Neural cell (in vitro differentiated cells): ENCODE data around the gene KDELR1. TPM values are rescaled to one million over a fixed set of nuclear protein-coding genes. Genes with fewer than 3 reads are reported as not detected.

Experiments
- H2AFZ ChIP-seq: fragments of 200-600, 300-800 bp; sonication (generic), shearing (Covaris generic); 2 replicates; pipeline ENCODE4 v1.6.0; 2014; ENCODE audit warnings: low read depth, mild to moderate bottlenecking, antibody characterized with exemption, low read length, moderate library complexity
- H3F3A ChIP-seq: fragments of 200-600 bp; shearing (Covaris generic); 2 replicates; pipeline ENCODE4 v1.6.1; 2016; ENCODE audit warnings: mild to moderate bottlenecking, moderate library complexity, mixed read lengths, antibody characterized with exemption, low read length; ENCODE audit not compliant: insufficient read depth, poor library complexity, severe bottlenecking
- H3K27ac ChIP-seq: fragments of 200-600, 300-800 bp; sonication (generic), shearing (Covaris generic); 2 replicates; pipeline ENCODE4 v1.5.1; 2014; ENCODE audit warnings: mild to moderate bottlenecking, low read length, moderate library complexity
- H3K27me3 ChIP-seq: fragments of 300-800, 200-600 bp; sonication (generic), shearing (Covaris generic); 2 replicates; pipeline ENCODE4 v1.6.0; 2014; ENCODE audit warnings: mild to moderate bottlenecking, low read depth, low read length, moderate library complexity; ENCODE audit not compliant: insufficient read depth
- H3K36me3 ChIP-seq: fragments of 300-800, 200-600 bp; sonication (generic), shearing (Covaris generic); 2 replicates; pipeline ENCODE4 v1.5.1; 2014; ENCODE audit warnings: mild to moderate bottlenecking, antibody characterized with exemption, low read length, moderate library complexity; ENCODE audit not compliant: insufficient read depth
- H3K4me2 ChIP-seq: fragments of 300-800, 200-600 bp; sonication (generic), shearing (Covaris generic); 2 replicates; pipeline ENCODE4 v1.6.0; 2014; ENCODE audit warnings: mild to moderate bottlenecking, low read length
- H3K4me3 ChIP-seq: fragments of 300-800, 200-600 bp; sonication (generic), shearing (Covaris generic); 2 replicates; pipeline ENCODE4 v1.5.1; 2014; ENCODE audit warnings: mild to moderate bottlenecking, low read length, moderate library complexity
- H3K79me2 ChIP-seq: fragments of 200-600 bp; shearing (Covaris generic); replicated peaks from 2 replicates; pipeline ENCODE4 v1.6.0; 2014; ENCODE audit warnings: mild to moderate bottlenecking, low read length, moderate library complexity; ENCODE audit not compliant: insufficient read depth
- H3K9ac ChIP-seq: fragments of 300-800, 200-600 bp; sonication (generic), shearing (Covaris generic); 2 replicates; pipeline ENCODE4 v1.6.1; 2016; ENCODE audit warnings: mild to moderate bottlenecking, low read length, mixed read lengths
- H3K9me2 ChIP-seq: fragments of 200-600 bp; shearing (Covaris generic); 2 replicates; pipeline ENCODE4 v1.6.1; 2016; ENCODE audit warnings: mild to moderate bottlenecking, low read length, mixed read lengths; ENCODE audit not compliant: insufficient read depth
- H3K9me3 ChIP-seq: fragments of 200-600, 300-800 bp; sonication (generic), shearing (Covaris generic); 2 replicates; pipeline ENCODE4 v1.6.1; 2016; ENCODE audit warnings: mild to moderate bottlenecking, mixed run types, low read length, moderate library complexity, mixed read lengths
- H4K20me1 ChIP-seq: fragments of 200-600 bp; shearing (Covaris generic); 2 replicates; pipeline ENCODE4 v1.6.1; 2016; ENCODE audit warnings: mild to moderate bottlenecking, mixed run types; ENCODE audit not compliant: insufficient read depth
- EP300 ChIP-seq: fragments of 450-650 bp; conservative IDR thresholded peaks from 2 replicates; pipeline ENCODE4 v1.6.1; 2014; ENCODE audit warnings: antibody characterized with exemption, mild to moderate bottlenecking, moderate library complexity; ENCODE audit not compliant: poor library complexity, severe bottlenecking
- EZH2 ChIP-seq: fragments of 200-600, 300-800 bp; shearing (Covaris generic), sonication (generic); IDR thresholded peaks from 2 replicates; pipeline ENCODE4 v1.6.1; 2014; ENCODE audit warnings: antibody characterized with exemption, low read length, borderline replicate concordance, mild to moderate bottlenecking; ENCODE audit not compliant: insufficient read depth, poor library complexity, severe bottlenecking
- MXI1 ChIP-seq: fragments of 450-650 bp; conservative IDR thresholded peaks from 2 replicates; pipeline ENCODE4 v1.6.1; 2014; ENCODE audit warnings: antibody characterized with exemption, mild to moderate bottlenecking; ENCODE audit not compliant: poor library complexity, severe bottlenecking
- POLR2AphosphoS5 ChIP-seq: IDR thresholded peaks from 2 replicates; pipeline ENCODE4 v1.6.1; 2012
- RAD21 ChIP-seq: fragments of 450-650 bp; conservative IDR thresholded peaks from 2 replicates; pipeline ENCODE4 v1.6.1; 2014; ENCODE audit warnings: antibody characterized with exemption, mild to moderate bottlenecking, moderate library complexity
- SMC3 ChIP-seq: fragments of 450-650 bp; conservative IDR thresholded peaks from 2 replicates; pipeline ENCODE4 v1.6.1; 2014; ENCODE audit warnings: antibody characterized with exemption, mild to moderate bottlenecking, moderate library complexity; ENCODE audit not compliant: poor library complexity
- TAF1 ChIP-seq: IDR thresholded peaks from 2 replicates; pipeline ENCODE4 v1.6.1; 2012; ENCODE audit warnings: low read depth
- polyA plus RNA-seq: library from polyadenylated mRNA; depleted of rRNA; stranded (reverse); fragments of >200 nt; gene quantifications from 2 replicates; pipeline ENCODE4 v1.2.3, GENCODE V29; 2014
- TF ChIP-seq, protein P1 (sequence below): IDR thresholded peaks from 2 replicates; pipeline ENCODE4 v1.6.1; 2012; ENCODE audit warnings: borderline replicate concordance
- TF ChIP-seq, protein P2 (sequence below): fragments of 450-650 bp; IDR thresholded peaks from 2 replicates; pipeline ENCODE4 v1.5.1; 2014; ENCODE audit warnings: antibody characterized with exemption, mild to moderate bottlenecking, moderate library complexity; ENCODE audit not compliant: poor library complexity, severe bottlenecking

The KDELR1 gene
- polyA plus RNA-seq, 1 donor from 2014 or later: 46.9 TPM

DNA sequence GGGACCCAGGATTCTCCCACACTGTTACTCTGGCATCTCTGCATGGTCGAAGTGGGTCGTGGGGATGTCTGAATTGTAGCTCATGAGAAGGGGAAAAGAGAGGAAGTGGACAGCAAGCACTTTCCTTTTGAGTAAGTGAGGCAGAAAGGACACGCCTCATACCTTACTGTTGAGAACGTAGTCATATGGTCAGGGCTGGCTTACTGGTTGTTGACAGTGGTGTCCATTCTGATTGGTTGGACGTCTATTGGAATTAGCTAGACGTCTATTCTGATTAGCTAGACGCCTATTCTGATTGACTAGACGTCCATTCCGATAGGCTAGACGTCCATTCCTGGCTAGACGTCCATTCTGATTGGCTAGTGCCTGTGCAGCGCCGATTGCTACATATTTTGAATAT lies 14.5 kb upstream of the KDELR1 start:
- H3K27me3 ChIP-seq: no peaks in the 10 kb centered on the region
- no peaks in the 10 kb centered on the region for H3K9me2 ChIP-seq
- no peaks in the 10 kb centered on the region for H4K20me1 ChIP-seq
- H3F3A ChIP-seq: no peaks in the 10 kb centered on the region
- no peak overlapping the region for H3K27ac ChIP-seq
- H3K4me2 ChIP-seq: no peak overlapping the region
- H3K9me3 ChIP-seq: no peaks in the 10 kb centered on the region
- no peak overlapping the region for H3K4me3 ChIP-seq
- no peaks in the 10 kb centered on the region for H3K79me2 ChIP-seq
- H2AFZ ChIP-seq: no peak overlapping the region
- no peak overlapping the region for H3K9ac ChIP-seq
- TF ChIP-seq, protein P1, sequence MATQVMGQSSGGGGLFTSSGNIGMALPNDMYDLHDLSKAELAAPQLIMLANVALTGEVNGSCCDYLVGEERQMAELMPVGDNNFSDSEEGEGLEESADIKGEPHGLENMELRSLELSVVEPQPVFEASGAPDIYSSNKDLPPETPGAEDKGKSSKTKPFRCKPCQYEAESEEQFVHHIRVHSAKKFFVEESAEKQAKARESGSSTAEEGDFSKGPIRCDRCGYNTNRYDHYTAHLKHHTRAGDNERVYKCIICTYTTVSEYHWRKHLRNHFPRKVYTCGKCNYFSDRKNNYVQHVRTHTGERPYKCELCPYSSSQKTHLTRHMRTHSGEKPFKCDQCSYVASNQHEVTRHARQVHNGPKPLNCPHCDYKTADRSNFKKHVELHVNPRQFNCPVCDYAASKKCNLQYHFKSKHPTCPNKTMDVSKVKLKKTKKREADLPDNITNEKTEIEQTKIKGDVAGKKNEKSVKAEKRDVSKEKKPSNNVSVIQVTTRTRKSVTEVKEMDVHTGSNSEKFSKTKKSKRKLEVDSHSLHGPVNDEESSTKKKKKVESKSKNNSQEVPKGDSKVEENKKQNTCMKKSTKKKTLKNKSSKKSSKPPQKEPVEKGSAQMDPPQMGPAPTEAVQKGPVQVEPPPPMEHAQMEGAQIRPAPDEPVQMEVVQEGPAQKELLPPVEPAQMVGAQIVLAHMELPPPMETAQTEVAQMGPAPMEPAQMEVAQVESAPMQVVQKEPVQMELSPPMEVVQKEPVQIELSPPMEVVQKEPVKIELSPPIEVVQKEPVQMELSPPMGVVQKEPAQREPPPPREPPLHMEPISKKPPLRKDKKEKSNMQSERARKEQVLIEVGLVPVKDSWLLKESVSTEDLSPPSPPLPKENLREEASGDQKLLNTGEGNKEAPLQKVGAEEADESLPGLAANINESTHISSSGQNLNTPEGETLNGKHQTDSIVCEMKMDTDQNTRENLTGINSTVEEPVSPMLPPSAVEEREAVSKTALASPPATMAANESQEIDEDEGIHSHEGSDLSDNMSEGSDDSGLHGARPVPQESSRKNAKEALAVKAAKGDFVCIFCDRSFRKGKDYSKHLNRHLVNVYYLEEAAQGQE: no peak
- TF ChIP-seq SMC3 (no peak), POLR2AphosphoS5 (no peak), EZH2 (no peak), TAF1 (no peak), EP300 (no peak)
- no peaks in the 10 kb centered on the region for H3K36me3 ChIP-seq

DNA sequence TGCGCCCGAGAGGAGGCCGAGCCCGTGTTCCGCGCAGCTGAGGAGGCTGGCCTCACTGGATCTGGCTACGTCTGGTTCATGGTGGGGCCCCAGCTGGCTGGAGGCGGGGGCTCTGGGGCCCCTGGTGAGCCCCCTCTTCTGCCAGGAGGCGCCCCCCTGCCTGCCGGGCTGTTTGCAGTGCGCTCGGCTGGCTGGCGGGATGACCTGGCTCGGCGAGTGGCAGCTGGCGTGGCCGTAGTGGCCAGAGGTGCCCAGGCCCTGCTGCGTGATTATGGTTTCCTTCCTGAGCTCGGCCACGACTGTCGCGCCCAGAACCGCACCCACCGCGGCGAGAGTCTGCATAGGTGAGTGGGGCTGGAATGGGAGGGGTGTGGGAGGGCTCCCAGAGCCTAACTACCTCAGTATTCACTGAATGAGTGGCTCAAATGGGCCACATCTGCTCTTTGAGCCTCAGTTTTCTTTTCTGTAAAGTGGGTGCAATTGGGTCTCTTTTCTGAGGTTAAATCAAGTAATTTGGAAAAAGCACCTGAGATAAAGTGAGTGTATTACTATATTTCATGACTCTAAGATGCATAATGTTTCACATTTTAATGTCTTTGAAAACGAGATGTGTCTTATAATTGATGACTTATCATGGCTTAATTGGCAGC lies 13.8 kb upstream of the KDELR1 start:
- Histone ChIP-seq H3K27me3 (no peaks in the 10 kb centered on the region), H3K27ac (no peak overlapping the region), H3K36me3 (no peaks in the 10 kb centered on the region), H3K4me3 (no peak overlapping the region), H3K9me3 (no peaks in the 10 kb centered on the region), H4K20me1 (no peaks in the 10 kb centered on the region), H3K79me2 (no peaks in the 10 kb centered on the region), H3K9me2 (no peaks in the 10 kb centered on the region), H3K9ac (no peak overlapping the region), H3K4me2 (no peak overlapping the region), H2AFZ (no peak overlapping the region), H3F3A (no peaks in the 10 kb centered on the region)
- TF ChIP-seq MXI1 (no peak), EP300 (no peak), POLR2AphosphoS5 (no peak), EZH2 (no peak), TAF1 (no peak), RAD21 (no peak), SMC3 (no peak)
- TF ChIP-seq, protein P1: no peak
- TF ChIP-seq, protein P2, sequence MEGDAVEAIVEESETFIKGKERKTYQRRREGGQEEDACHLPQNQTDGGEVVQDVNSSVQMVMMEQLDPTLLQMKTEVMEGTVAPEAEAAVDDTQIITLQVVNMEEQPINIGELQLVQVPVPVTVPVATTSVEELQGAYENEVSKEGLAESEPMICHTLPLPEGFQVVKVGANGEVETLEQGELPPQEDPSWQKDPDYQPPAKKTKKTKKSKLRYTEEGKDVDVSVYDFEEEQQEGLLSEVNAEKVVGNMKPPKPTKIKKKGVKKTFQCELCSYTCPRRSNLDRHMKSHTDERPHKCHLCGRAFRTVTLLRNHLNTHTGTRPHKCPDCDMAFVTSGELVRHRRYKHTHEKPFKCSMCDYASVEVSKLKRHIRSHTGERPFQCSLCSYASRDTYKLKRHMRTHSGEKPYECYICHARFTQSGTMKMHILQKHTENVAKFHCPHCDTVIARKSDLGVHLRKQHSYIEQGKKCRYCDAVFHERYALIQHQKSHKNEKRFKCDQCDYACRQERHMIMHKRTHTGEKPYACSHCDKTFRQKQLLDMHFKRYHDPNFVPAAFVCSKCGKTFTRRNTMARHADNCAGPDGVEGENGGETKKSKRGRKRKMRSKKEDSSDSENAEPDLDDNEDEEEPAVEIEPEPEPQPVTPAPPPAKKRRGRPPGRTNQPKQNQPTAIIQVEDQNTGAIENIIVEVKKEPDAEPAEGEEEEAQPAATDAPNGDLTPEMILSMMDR: no peak
